GM10266 (cell line): ENCODE data around the gene RAB3IL1.

ENCODE experiments used
- DNase-seq: peaks from one replicate; pipeline ENCODE4 v3.0.0; 2012; ENCODE audit errors: extremely low spot score
- TF ChIP-seq, protein P1 (sequence below): IDR thresholded peaks from 2 replicates; pipeline ENCODE4 v1.5.1; 2012; ENCODE audit warnings: mild to moderate bottlenecking, low read depth; ENCODE audit not compliant: control insufficient read depth, insufficient read depth; ENCODE audit errors: missing control alignments

Gene RAB3IL1

DNA sequence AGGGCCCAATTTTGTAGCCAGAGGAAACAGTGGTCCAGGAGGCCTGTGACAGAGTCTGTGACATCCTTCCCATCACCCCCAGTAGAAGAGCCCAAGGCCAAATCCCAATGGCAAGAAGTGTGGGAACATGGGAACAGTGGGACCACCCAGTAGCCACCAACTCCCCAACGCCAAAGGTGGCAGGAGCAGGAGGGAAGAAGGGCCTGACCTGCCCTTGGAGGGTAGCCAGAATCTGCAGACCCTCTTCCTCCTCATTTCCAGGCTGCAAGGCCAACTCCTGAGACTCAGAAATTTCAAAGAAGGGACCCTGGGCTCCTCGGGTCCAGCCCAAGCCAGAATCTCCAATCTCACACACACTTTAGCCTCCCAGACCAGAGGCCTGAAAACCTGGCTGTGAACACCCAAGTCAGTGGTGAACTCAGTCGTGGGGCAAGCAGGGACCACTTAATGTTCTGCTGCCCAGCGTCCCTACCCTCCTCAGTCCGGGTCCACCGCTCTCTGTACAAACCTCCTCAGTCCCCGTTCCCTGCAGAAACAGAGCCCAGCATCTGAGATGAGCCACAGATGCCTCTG lies 6.2 kb downstream of the RAB3IL1 start:
- no peak for DNase-seq
- TF ChIP-seq, protein P1, sequence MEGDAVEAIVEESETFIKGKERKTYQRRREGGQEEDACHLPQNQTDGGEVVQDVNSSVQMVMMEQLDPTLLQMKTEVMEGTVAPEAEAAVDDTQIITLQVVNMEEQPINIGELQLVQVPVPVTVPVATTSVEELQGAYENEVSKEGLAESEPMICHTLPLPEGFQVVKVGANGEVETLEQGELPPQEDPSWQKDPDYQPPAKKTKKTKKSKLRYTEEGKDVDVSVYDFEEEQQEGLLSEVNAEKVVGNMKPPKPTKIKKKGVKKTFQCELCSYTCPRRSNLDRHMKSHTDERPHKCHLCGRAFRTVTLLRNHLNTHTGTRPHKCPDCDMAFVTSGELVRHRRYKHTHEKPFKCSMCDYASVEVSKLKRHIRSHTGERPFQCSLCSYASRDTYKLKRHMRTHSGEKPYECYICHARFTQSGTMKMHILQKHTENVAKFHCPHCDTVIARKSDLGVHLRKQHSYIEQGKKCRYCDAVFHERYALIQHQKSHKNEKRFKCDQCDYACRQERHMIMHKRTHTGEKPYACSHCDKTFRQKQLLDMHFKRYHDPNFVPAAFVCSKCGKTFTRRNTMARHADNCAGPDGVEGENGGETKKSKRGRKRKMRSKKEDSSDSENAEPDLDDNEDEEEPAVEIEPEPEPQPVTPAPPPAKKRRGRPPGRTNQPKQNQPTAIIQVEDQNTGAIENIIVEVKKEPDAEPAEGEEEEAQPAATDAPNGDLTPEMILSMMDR = no peak

DNA sequence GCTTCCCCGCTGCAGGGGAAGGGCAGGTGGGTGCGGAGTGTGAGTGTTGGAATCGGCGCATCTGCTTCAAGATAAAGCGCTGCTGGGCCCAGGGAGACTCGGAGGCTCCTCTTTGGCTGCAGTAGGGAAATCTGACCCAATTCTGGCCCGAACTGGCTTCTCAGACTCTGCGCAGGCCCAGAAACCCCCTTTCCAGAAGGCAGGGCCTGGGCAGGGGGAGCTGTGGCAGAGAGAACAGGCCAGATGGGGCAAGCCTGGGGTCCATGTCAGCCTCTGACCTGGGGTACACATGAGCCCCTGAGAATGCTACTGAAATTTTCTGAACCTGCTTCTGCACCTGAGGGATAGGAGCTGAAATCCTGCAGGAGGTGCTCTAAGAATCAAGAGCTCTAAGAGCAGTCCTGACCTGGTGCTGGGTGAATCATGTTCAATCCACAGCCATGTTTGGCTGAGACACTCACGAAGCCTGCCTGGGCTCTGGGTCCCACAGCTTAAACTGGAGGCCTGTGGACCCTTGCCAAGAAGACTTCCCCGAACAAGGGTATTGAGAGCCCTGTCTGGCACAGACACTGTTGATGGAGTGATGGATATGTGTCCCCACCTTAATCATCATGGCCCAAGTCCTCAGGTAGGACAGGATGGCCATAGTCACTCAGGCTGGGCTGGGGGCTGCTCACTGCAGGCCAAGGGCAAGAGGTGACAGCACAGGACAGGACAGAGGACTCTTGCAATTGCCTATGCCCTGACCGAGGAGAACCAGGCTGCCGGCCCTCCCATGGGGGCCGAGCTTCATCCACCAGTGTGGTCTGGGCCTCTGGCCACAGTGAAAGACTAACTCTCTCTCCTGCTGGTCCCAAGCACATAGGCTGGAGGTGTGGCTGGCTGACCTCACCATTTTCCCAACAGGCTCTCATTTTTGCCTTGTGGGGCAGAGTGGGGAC lies 6.9 kb downstream of the RAB3IL1 start:
- DNase-seq = no peak
- TF ChIP-seq, protein P1 = no peak

DNA sequence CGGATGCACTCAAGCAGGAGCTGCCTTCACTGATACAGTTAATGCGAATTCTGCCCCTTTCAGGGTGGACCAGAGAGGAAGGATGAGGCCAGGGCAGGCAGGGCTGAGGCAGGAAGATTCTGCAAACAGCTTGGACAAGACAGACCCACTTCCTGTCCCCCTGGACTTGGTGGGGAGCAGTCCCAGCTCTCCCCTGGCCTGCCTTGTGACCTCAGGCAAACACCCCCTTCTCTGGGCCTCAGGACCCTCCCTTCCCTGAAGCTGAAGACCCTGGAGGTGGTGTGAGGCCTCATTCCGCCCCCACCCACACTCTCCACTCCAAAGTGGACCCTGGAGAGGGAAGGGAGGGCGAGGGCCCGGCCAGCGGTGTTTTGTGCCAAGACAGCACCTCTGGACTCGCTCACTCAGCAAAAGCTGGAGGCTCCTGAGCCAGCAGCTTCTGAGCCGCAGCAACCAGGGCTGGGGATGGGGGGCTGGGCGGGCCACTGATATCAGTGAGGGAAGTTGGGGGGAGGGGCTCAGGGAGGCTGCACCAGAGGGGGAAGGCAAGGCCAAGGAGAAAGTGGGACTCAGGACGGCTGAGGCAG lies 8.5 kb downstream of the RAB3IL1 start:
- TF ChIP-seq, protein P1 = no peak
- DNase-seq = no peak

DNA sequence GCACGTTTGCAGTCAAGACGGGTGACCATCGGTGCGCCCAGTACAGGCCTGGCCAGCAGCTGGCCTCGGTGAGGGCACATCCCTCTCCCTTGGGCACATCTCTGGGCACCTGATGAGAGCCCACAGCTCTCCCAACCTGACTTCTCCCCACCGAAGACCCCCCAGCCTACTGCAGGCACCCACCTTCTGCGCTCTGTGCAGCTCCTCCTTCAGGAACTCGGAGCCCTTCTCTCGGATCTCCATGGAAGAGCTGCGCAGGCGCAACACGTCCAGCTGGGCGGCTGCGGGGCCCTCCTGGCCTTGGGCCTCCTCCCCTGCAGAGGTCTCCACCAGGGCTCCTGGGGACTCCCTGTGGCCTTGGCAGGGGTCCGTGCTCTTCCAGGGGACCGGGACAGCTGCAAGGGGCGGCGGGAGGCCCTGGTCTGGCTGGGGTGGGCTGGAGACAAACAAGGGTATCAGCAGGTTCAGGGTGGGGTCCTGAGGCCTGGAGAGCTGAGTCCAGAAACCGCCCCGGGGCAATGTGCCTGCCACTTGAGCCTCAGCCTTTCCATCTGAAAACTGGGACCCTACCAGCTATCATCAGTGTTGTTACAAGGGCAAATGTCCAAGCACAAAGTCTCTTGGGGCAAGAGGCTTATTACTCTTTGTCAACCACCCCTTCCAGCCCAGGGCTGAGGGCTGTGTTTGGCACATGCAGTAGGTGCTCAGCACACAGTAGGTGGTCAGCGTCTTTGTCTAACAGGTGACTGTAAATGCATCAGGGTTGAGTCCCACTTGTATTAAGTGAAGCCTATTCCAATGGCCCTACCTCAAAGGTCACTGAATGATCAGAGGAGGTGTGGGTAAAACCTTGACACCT lies 9.3 kb downstream of the RAB3IL1 start:
- TF ChIP-seq, protein P1 = no peak
- DNase-seq = no peak

DNA sequence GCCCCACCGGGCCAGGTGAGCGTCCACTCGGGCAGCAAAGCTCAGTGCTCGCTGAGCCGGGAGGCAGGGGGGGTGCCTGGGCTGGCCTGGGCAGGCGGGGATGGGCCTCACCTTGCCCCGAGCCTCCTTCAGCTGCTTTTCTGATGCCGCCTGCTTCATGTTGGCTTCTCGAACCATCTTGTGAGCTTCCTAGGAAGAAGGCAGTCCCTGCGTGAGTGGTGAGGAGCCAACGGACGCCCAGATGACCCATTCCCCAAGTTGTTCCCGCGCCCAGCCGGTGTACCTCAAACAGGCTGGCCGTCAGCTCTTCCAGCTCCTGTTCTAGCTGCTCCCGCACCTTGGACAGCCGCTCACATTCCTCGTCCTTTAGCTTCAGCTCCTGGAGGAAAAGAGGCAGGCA lies 10.1 kb downstream of the RAB3IL1 start:
- no peak for DNase-seq
- TF ChIP-seq, protein P1 = no peak

DNA sequence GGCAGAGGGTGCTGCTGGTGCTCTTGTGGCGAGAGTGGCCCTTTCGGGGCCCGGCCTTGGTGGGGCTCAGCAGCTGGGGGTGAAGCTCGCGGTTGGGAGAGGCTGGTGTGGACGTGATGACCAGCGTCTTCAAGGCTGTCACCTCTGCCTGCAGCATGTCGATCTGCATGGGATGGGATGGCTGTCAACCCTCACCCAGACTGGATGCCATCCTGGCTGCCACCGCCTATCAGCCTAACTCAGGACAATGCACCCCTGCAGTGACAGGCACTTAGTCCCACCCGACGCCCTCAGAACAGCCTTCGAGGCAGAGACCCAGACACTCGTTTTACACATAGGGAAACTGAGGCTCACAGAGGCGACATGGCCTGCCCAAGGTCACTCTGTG lies 10.8 kb downstream of the RAB3IL1 start:
- DNase-seq = no peak
- TF ChIP-seq, protein P1 = no peak
